SK-N-DZ (cell line): ENCODE data around the gene ZBTB20.

Source experiments
- DNase-seq: peaks from one replicate; pipeline ENCODE4 v3.0.0-alpha.2; 2015; ENCODE audit warnings: low spot score

ZBTB20 gene

GRCh38 chr3:114718071-114718897, 428.8 kb downstream of the ZBTB20 start:
- DNase-seq, result no peak

GRCh38 chr3:114716916-114717315, 430.2 kb downstream of the ZBTB20 start:
- DNase-seq, result no peak

GRCh38 chr3:114716126-114716525, 431.0 kb downstream of the ZBTB20 start:
- no peak for DNase-seq

GRCh38 chr3:114714957-114715460, 432.1 kb downstream of the ZBTB20 start:
- no peak for DNase-seq

- DNase-seq, result no peak
Observed at GRCh38 chr3:114714237-114714636, 432.9 kb downstream of the ZBTB20 start.

GRCh38 chr3:114712728-114713492, 434.2 kb downstream of the ZBTB20 start:
- DNase-seq, result no peak

GRCh38 chr3:114711321-114711886, 435.7 kb downstream of the ZBTB20 start:
- no peak for DNase-seq

- DNase-seq, result no peak
Observed at GRCh38 chr3:114709102-114709501, 438.0 kb downstream of the ZBTB20 start.

GRCh38 chr3:114707252-114707860, 439.7 kb downstream of the ZBTB20 start:
- no peak for DNase-seq

- DNase-seq, result no peak
Observed at GRCh38 chr3:114706591-114707232, 440.4 kb downstream of the ZBTB20 start.

GRCh38 chr3:114700637-114701234, 446.4 kb downstream of the ZBTB20 start:
- no peak for DNase-seq

GRCh38 chr3:114698146-114699105, 448.7 kb downstream of the ZBTB20 start:
- DNase-seq, result no peak

GRCh38 chr3:114697401-114697800, 449.7 kb downstream of the ZBTB20 start:
- no peak for DNase-seq

- DNase-seq, result no peak
Observed at GRCh38 chr3:114694251-114694650, 452.8 kb downstream of the ZBTB20 start.

GRCh38 chr3:114691871-114692270, 455.2 kb downstream of the ZBTB20 start:
- no peak for DNase-seq

- DNase-seq, result no peak
Observed at GRCh38 chr3:114690911-114691310, 456.2 kb downstream of the ZBTB20 start.

- DNase-seq, result no peak
Observed at GRCh38 chr3:114687151-114687550, 459.9 kb downstream of the ZBTB20 start.

- DNase-seq, result no peak
Observed at GRCh38 chr3:114686621-114687020, 460.5 kb downstream of the ZBTB20 start.

- no peak for DNase-seq
Observed at GRCh38 chr3:114685161-114685560, 461.9 kb downstream of the ZBTB20 start.

- DNase-seq, result no peak
Observed at GRCh38 chr3:114680299-114680698, 466.8 kb downstream of the ZBTB20 start.
